Neural cell (in vitro differentiated cells): ENCODE measurements around the gene PTTG1IP. TPM values are rescaled to one million over a fixed set of nuclear protein-coding genes. Genes with fewer than 3 reads are reported as not detected.

Experiments
- H2AFZ ChIP-seq: fragments of 200-600, 300-800 bp; sonication (generic), shearing (Covaris generic); 2 replicates; pipeline ENCODE4 v1.6.0; 2014; ENCODE audit warnings: low read depth, mild to moderate bottlenecking, antibody characterized with exemption, low read length, moderate library complexity
- H3F3A ChIP-seq: fragments of 200-600 bp; shearing (Covaris generic); 2 replicates; pipeline ENCODE4 v1.6.1; 2016; ENCODE audit warnings: mild to moderate bottlenecking, moderate library complexity, mixed read lengths, antibody characterized with exemption, low read length; ENCODE audit not compliant: insufficient read depth, poor library complexity, severe bottlenecking
- H3K27ac ChIP-seq: fragments of 200-600, 300-800 bp; sonication (generic), shearing (Covaris generic); 2 replicates; pipeline ENCODE4 v1.5.1; 2014; ENCODE audit warnings: mild to moderate bottlenecking, low read length, moderate library complexity
- H3K27me3 ChIP-seq: fragments of 300-800, 200-600 bp; sonication (generic), shearing (Covaris generic); 2 replicates; pipeline ENCODE4 v1.6.0; 2014; ENCODE audit warnings: mild to moderate bottlenecking, low read depth, low read length, moderate library complexity; ENCODE audit not compliant: insufficient read depth
- H3K36me3 ChIP-seq: fragments of 300-800, 200-600 bp; sonication (generic), shearing (Covaris generic); 2 replicates; pipeline ENCODE4 v1.5.1; 2014; ENCODE audit warnings: mild to moderate bottlenecking, antibody characterized with exemption, low read length, moderate library complexity; ENCODE audit not compliant: insufficient read depth
- H3K4me2 ChIP-seq: fragments of 300-800, 200-600 bp; sonication (generic), shearing (Covaris generic); 2 replicates; pipeline ENCODE4 v1.6.0; 2014; ENCODE audit warnings: mild to moderate bottlenecking, low read length
- H3K4me3 ChIP-seq: fragments of 300-800, 200-600 bp; sonication (generic), shearing (Covaris generic); 2 replicates; pipeline ENCODE4 v1.5.1; 2014; ENCODE audit warnings: mild to moderate bottlenecking, low read length, moderate library complexity
- H3K79me2 ChIP-seq: fragments of 200-600 bp; shearing (Covaris generic); replicated peaks from 2 replicates; pipeline ENCODE4 v1.6.0; 2014; ENCODE audit warnings: mild to moderate bottlenecking, low read length, moderate library complexity; ENCODE audit not compliant: insufficient read depth
- H3K9ac ChIP-seq: fragments of 300-800, 200-600 bp; sonication (generic), shearing (Covaris generic); 2 replicates; pipeline ENCODE4 v1.6.1; 2016; ENCODE audit warnings: mild to moderate bottlenecking, low read length, mixed read lengths
- H3K9me2 ChIP-seq: fragments of 200-600 bp; shearing (Covaris generic); 2 replicates; pipeline ENCODE4 v1.6.1; 2016; ENCODE audit warnings: mild to moderate bottlenecking, low read length, mixed read lengths; ENCODE audit not compliant: insufficient read depth
- H3K9me3 ChIP-seq: fragments of 200-600, 300-800 bp; sonication (generic), shearing (Covaris generic); 2 replicates; pipeline ENCODE4 v1.6.1; 2016; ENCODE audit warnings: mild to moderate bottlenecking, mixed run types, low read length, moderate library complexity, mixed read lengths
- H4K20me1 ChIP-seq: fragments of 200-600 bp; shearing (Covaris generic); 2 replicates; pipeline ENCODE4 v1.6.1; 2016; ENCODE audit warnings: mild to moderate bottlenecking, mixed run types; ENCODE audit not compliant: insufficient read depth
- CTCF ChIP-seq: fragments of 450-650 bp; IDR thresholded peaks from 2 replicates; pipeline ENCODE4 v1.5.1; 2014; ENCODE audit warnings: antibody characterized with exemption, mild to moderate bottlenecking, moderate library complexity; ENCODE audit not compliant: poor library complexity, severe bottlenecking
- EP300 ChIP-seq: fragments of 450-650 bp; conservative IDR thresholded peaks from 2 replicates; pipeline ENCODE4 v1.6.1; 2014; ENCODE audit warnings: antibody characterized with exemption, mild to moderate bottlenecking, moderate library complexity; ENCODE audit not compliant: poor library complexity, severe bottlenecking
- EZH2 ChIP-seq: fragments of 200-600, 300-800 bp; shearing (Covaris generic), sonication (generic); IDR thresholded peaks from 2 replicates; pipeline ENCODE4 v1.6.1; 2014; ENCODE audit warnings: antibody characterized with exemption, low read length, borderline replicate concordance, mild to moderate bottlenecking; ENCODE audit not compliant: insufficient read depth, poor library complexity, severe bottlenecking
- MXI1 ChIP-seq: fragments of 450-650 bp; conservative IDR thresholded peaks from 2 replicates; pipeline ENCODE4 v1.6.1; 2014; ENCODE audit warnings: antibody characterized with exemption, mild to moderate bottlenecking; ENCODE audit not compliant: poor library complexity, severe bottlenecking
- POLR2AphosphoS5 ChIP-seq: IDR thresholded peaks from 2 replicates; pipeline ENCODE4 v1.6.1; 2012
- RAD21 ChIP-seq: fragments of 450-650 bp; conservative IDR thresholded peaks from 2 replicates; pipeline ENCODE4 v1.6.1; 2014; ENCODE audit warnings: antibody characterized with exemption, mild to moderate bottlenecking, moderate library complexity
- SMC3 ChIP-seq: fragments of 450-650 bp; conservative IDR thresholded peaks from 2 replicates; pipeline ENCODE4 v1.6.1; 2014; ENCODE audit warnings: antibody characterized with exemption, mild to moderate bottlenecking, moderate library complexity; ENCODE audit not compliant: poor library complexity
- TAF1 ChIP-seq: IDR thresholded peaks from 2 replicates; pipeline ENCODE4 v1.6.1; 2012; ENCODE audit warnings: low read depth
- polyA plus RNA-seq: library from polyadenylated mRNA; depleted of rRNA; stranded (reverse); fragments of >200 nt; gene quantifications from 2 replicates; pipeline ENCODE4 v1.2.3, GENCODE V29; 2014
- TF ChIP-seq, protein P1 (sequence below): IDR thresholded peaks from 2 replicates; pipeline ENCODE4 v1.6.1; 2012; ENCODE audit warnings: borderline replicate concordance

The PTTG1IP gene
- polyA plus RNA-seq, 1 donor from 2014 or later: 152 TPM

- Histone ChIP-seq H4K20me1 (no peaks in the 10 kb centered on the region), H3K4me3 (no peak overlapping the region), H3K9me2 (no peaks in the 10 kb centered on the region), H2AFZ (no peak overlapping the region), H3K36me3 (no peaks in the 10 kb centered on the region), H3K27me3 (peaks cover 61% of the 10 kb centered on the region), H3K9me3 (peaks cover 4% of the 10 kb centered on the region), H3K4me2 (no peak overlapping the region), H3K9ac (no peak overlapping the region), H3K27ac (no peak overlapping the region), H3K79me2 (no peaks in the 10 kb centered on the region), H3F3A (no peaks in the 10 kb centered on the region)
- no peak for TF ChIP-seq CTCF
- TF ChIP-seq POLR2AphosphoS5: no peak
- TF ChIP-seq TAF1: no peak
- TF ChIP-seq RAD21: no peak
- no peak for TF ChIP-seq MXI1
- no peak for TF ChIP-seq SMC3
- TF ChIP-seq, protein P1, sequence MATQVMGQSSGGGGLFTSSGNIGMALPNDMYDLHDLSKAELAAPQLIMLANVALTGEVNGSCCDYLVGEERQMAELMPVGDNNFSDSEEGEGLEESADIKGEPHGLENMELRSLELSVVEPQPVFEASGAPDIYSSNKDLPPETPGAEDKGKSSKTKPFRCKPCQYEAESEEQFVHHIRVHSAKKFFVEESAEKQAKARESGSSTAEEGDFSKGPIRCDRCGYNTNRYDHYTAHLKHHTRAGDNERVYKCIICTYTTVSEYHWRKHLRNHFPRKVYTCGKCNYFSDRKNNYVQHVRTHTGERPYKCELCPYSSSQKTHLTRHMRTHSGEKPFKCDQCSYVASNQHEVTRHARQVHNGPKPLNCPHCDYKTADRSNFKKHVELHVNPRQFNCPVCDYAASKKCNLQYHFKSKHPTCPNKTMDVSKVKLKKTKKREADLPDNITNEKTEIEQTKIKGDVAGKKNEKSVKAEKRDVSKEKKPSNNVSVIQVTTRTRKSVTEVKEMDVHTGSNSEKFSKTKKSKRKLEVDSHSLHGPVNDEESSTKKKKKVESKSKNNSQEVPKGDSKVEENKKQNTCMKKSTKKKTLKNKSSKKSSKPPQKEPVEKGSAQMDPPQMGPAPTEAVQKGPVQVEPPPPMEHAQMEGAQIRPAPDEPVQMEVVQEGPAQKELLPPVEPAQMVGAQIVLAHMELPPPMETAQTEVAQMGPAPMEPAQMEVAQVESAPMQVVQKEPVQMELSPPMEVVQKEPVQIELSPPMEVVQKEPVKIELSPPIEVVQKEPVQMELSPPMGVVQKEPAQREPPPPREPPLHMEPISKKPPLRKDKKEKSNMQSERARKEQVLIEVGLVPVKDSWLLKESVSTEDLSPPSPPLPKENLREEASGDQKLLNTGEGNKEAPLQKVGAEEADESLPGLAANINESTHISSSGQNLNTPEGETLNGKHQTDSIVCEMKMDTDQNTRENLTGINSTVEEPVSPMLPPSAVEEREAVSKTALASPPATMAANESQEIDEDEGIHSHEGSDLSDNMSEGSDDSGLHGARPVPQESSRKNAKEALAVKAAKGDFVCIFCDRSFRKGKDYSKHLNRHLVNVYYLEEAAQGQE: no peak
- no peak for TF ChIP-seq EP300
- TF ChIP-seq EZH2: no peak
These were observed 44.6 kb upstream of the PTTG1IP start for GRCh38 chr21:44918107-44918470.

DNA sequence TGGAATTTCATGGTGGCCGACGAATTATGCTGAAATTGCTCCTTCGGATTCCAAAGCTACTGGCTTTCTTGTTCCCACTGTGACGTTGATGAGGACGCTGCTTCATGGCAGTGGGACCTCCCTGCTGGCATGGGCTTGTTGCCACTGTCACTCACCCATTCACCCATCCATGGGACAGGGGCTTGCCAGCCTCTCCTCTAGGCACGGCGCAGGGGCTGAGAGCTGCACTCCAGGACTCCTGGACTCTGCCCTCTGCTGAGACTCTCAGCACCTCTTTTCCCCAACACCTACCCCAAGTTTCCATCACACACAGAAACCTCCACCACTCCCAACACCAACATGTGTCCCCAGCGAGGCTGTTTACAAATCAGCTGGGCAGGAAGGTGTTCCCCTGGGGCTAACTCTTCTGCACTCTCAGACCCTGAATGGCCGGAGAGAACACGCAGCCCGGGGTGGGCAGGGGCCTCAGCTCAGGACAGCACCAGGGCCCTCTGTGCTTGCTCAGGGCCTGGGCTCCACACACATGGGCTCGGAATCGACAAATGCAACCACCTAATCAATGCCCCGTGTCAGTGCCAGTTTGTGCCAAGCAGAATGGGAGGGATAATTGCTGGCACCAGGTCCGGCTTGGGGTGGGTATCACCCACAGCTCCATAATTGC, 44.1 kb upstream of the PTTG1IP start:
- Histone ChIP-seq H3K27me3 (peaks cover 56% of the 10 kb centered on the region), H3K9ac (no peak overlapping the region), H3F3A (no peaks in the 10 kb centered on the region), H3K9me3 (no peaks in the 10 kb centered on the region), H3K9me2 (no peaks in the 10 kb centered on the region), H3K27ac (no peak overlapping the region), H3K4me3 (no peak overlapping the region), H3K4me2 (no peak overlapping the region), H4K20me1 (no peaks in the 10 kb centered on the region), H3K79me2 (no peaks in the 10 kb centered on the region), H2AFZ (no peak overlapping the region), H3K36me3 (no peaks in the 10 kb centered on the region)
- TF ChIP-seq, protein P1: no peak
- TF ChIP-seq POLR2AphosphoS5 (no peak), TAF1 (no peak), CTCF (no peak), RAD21 (no peak), EZH2 (no peak), MXI1 (no peak), SMC3 (no peak), EP300 (no peak)
